ENCODE measurements around the gene SYF2.

Gene SYF2

DNA sequence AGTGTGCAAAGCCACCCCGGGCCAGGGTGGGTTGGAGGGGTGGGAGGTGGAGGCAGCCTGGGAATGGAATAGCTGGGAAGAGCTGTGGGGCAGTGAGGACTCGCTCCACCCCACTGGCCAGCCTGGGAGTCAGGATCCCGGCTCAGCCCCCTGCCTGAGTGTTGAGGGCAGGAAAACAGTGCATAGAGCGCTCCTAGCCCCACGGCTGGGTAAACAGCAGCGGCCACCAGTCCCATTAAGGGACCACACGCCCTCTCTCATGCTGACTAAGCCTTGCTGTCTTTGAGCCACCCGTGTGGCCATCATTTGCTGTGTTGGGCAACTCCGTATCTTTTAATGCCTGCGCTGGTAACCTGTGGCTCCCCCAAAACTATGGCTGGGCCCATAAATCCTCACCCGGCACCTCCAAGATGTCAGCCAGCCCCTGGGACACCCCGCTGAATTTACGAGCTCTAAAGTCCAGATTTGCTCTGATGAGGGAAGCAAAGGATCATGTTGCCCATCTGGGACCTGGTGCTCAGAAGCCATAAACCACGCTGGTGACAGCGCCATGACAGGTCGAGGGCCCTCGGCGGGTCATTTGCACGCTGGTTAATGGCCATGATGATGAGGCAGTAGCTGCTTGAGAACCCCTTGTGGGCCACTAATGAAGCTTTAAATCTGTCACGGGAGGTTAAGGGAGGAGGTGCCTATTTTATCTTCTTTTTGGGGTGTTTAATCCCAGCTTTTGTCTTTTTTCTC lies 34.9 kb downstream of the SYF2 start:
- Histone ChIP-seq H3K27ac (ENCODE audit: extremely low read depth, low read depth, low read length) (no peak overlapping the region), H3K9me3 (ENCODE audit: control insufficient read depth, insufficient read depth, low read depth, low read length) (no peaks in the 10 kb centered on the region), H3K36me3 (ENCODE audit: control insufficient read depth in 2 of 2, insufficient read depth in 1 of 2, low read length in 2 of 2) (no peaks in the 10 kb centered on the region), H3K4me1 (ENCODE audit: control insufficient read depth, insufficient read depth, low read length) (no peaks in the 10 kb centered on the region; the same call in 1 of the 2 replicates), H3K4me3 (ENCODE audit: low read depth, low read length) (no peak overlapping the region)
- CTCF ChIA-PET = interaction anchor here (1.3 to 1.5 kb wide), 2 partner anchors 8 to 9 kb away, joined by 5 to 8 read pairs; no protein-coding TSS in a partner anchor
- POLR2A ChIA-PET = no interaction called here
- TF ChIP-seq, protein P1, sequence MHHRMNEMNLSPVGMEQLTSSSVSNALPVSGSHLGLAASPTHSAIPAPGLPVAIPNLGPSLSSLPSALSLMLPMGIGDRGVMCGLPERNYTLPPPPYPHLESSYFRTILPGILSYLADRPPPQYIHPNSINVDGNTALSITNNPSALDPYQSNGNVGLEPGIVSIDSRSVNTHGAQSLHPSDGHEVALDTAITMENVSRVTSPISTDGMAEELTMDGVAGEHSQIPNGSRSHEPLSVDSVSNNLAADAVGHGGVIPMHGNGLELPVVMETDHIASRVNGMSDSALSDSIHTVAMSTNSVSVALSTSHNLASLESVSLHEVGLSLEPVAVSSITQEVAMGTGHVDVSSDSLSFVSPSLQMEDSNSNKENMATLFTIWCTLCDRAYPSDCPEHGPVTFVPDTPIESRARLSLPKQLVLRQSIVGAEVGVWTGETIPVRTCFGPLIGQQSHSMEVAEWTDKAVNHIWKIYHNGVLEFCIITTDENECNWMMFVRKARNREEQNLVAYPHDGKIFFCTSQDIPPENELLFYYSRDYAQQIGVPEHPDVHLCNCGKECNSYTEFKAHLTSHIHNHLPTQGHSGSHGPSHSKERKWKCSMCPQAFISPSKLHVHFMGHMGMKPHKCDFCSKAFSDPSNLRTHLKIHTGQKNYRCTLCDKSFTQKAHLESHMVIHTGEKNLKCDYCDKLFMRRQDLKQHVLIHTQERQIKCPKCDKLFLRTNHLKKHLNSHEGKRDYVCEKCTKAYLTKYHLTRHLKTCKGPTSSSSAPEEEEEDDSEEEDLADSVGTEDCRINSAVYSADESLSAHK (tag by site-specific recombination; IDR thresholded peaks at IDR 0.05) = 0 out of 2 replicates have a peak, but pooled peaks have one; percentile 21
- TF ChIP-seq ZBTB1 (tag by site-specific recombination; IDR thresholded peaks at IDR 0.05) (no peak), ZNF544 (tag by site-specific recombination; IDR thresholded peaks at IDR 0.05) (no peak), KLF16 (tag by site-specific recombination; IDR thresholded peaks at IDR 0.05) (no peak), GLI2 (tag by site-specific recombination; IDR thresholded peaks at IDR 0.05; ENCODE audit: borderline replicate concordance, low read depth) (no peak; the same call in 1 of the 2 replicates), ZNF837 (tag by site-specific recombination; IDR thresholded peaks at IDR 0.05) (no peak), EGR2 (tag by site-specific recombination; IDR thresholded peaks at IDR 0.05; ENCODE audit: low read depth) (no peak), ZFP41 (tag by site-specific recombination; IDR thresholded peaks at IDR 0.05; ENCODE audit: borderline replicate concordance) (no peak), PRDM1 (tag by site-specific recombination; IDR thresholded peaks at IDR 0.05) (no peak), ZNF223 (tag by site-specific recombination; IDR thresholded peaks at IDR 0.05) (no peak), SALL2 (tag by site-specific recombination; IDR thresholded peaks at IDR 0.05; ENCODE audit: borderline replicate concordance) (no peak), ZNF664 (tag by site-specific recombination; IDR thresholded peaks at IDR 0.05) (no peak), HOXA7 (CRISPR knock-in tag; IDR thresholded peaks at IDR 0.05; ENCODE audit: borderline replicate concordance) (no peak), ZNF140 (tag by site-specific recombination; IDR thresholded peaks at IDR 0.05) (no peak), TRIM28 (IDR thresholded peaks at IDR 0.05; ENCODE audit: borderline replicate concordance, low read length) (peak; percentile 24; the same call in 1 of the 2 replicates), ZNF521 (tag by site-specific recombination; IDR thresholded peaks at IDR 0.05) (no peak), ZNF324 (tag by site-specific recombination; IDR thresholded peaks at IDR 0.05) (no peak), ZNF660 (tag by site-specific recombination; IDR thresholded peaks at IDR 0.05) (no peak)
- TF ChIP-seq, protein P2, sequence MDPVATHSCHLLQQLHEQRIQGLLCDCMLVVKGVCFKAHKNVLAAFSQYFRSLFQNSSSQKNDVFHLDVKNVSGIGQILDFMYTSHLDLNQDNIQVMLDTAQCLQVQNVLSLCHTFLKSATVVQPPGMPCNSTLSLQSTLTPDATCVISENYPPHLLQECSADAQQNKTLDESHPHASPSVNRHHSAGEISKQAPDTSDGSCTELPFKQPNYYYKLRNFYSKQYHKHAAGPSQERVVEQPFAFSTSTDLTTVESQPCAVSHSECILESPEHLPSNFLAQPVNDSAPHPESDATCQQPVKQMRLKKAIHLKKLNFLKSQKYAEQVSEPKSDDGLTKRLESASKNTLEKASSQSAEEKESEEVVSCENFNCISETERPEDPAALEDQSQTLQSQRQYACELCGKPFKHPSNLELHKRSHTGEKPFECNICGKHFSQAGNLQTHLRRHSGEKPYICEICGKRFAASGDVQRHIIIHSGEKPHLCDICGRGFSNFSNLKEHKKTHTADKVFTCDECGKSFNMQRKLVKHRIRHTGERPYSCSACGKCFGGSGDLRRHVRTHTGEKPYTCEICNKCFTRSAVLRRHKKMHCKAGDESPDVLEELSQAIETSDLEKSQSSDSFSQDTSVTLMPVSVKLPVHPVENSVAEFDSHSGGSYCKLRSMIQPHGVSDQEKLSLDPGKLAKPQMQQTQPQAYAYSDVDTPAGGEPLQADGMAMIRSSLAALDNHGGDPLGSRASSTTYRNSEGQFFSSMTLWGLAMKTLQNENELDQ (tag by site-specific recombination; IDR thresholded peaks at IDR 0.05; ENCODE audit: low read depth) = no peak
- TF ChIP-seq, protein P3, sequence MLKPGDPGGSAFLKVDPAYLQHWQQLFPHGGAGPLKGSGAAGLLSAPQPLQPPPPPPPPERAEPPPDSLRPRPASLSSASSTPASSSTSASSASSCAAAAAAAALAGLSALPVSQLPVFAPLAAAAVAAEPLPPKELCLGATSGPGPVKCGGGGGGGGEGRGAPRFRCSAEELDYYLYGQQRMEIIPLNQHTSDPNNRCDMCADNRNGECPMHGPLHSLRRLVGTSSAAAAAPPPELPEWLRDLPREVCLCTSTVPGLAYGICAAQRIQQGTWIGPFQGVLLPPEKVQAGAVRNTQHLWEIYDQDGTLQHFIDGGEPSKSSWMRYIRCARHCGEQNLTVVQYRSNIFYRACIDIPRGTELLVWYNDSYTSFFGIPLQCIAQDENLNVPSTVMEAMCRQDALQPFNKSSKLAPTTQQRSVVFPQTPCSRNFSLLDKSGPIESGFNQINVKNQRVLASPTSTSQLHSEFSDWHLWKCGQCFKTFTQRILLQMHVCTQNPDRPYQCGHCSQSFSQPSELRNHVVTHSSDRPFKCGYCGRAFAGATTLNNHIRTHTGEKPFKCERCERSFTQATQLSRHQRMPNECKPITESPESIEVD (tag by site-specific recombination; IDR thresholded peaks at IDR 0.05) = no peak
- TF ChIP-seq, protein P4, sequence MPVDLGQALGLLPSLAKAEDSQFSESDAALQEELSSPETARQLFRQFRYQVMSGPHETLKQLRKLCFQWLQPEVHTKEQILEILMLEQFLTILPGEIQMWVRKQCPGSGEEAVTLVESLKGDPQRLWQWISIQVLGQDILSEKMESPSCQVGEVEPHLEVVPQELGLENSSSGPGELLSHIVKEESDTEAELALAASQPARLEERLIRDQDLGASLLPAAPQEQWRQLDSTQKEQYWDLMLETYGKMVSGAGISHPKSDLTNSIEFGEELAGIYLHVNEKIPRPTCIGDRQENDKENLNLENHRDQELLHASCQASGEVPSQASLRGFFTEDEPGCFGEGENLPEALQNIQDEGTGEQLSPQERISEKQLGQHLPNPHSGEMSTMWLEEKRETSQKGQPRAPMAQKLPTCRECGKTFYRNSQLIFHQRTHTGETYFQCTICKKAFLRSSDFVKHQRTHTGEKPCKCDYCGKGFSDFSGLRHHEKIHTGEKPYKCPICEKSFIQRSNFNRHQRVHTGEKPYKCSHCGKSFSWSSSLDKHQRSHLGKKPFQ (tag by site-specific recombination; IDR thresholded peaks at IDR 0.05) = no peak
- TF ChIP-seq, protein P5, sequence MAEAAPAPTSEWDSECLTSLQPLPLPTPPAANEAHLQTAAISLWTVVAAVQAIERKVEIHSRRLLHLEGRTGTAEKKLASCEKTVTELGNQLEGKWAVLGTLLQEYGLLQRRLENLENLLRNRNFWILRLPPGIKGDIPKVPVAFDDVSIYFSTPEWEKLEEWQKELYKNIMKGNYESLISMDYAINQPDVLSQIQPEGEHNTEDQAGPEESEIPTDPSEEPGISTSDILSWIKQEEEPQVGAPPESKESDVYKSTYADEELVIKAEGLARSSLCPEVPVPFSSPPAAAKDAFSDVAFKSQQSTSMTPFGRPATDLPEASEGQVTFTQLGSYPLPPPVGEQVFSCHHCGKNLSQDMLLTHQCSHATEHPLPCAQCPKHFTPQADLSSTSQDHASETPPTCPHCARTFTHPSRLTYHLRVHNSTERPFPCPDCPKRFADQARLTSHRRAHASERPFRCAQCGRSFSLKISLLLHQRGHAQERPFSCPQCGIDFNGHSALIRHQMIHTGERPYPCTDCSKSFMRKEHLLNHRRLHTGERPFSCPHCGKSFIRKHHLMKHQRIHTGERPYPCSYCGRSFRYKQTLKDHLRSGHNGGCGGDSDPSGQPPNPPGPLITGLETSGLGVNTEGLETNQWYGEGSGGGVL (tag by site-specific recombination; IDR thresholded peaks at IDR 0.05) = no peak
- TF ChIP-seq, protein P6, sequence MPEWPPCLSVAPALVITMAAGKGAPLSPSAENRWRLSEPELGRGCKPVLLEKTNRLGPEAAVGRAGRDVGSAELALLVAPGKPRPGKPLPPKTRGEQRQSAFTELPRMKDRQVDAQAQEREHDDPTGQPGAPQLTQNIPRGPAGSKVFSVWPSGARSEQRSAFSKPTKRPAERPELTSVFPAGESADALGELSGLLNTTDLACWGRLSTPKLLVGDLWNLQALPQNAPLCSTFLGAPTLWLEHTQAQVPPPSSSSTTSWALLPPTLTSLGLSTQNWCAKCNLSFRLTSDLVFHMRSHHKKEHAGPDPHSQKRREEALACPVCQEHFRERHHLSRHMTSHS (tag by site-specific recombination; IDR thresholded peaks at IDR 0.05) = peak; percentile 95

All from HEK293 (cell line).